ENCODE measurements around the gene MEIG1.
"Not testable (repeated sequence)": the region's sequence is repeated elsewhere in the genome, so short reads cannot be mapped to it uniquely, and the experiment has no call there.

Gene MEIG1

GRCh38 chr10:14959221-14960057 lies at the start of gene MEIG1:
MEIG1 (plus strand) TSS chr10:14959388; CDS start chr10:14966469, 7,081 bp downstream.
- DNase-seq, result peak; percentile 74

- no peak for DNase-seq
Measured at GRCh38 chr10:14910953-14911352, 48.2 kb upstream of the MEIG1 start.

- DNase-seq, result no peak
Measured at GRCh38 chr10:14911801-14912200, 47.4 kb upstream of the MEIG1 start.

- no peak for DNase-seq
Measured at GRCh38 chr10:14916600-14916999, 42.6 kb upstream of the MEIG1 start.

- DNase-seq, result no peak
Measured at GRCh38 chr10:14917827-14918226, 41.4 kb upstream of the MEIG1 start.

- DNase-seq, result no peak
Measured at GRCh38 chr10:14918964-14919363, 40.2 kb upstream of the MEIG1 start.

GRCh38 chr10:14924013-14924412 lies 35.2 kb upstream of the MEIG1 start:
- DNase-seq, result no peak

GRCh38 chr10:14925268-14925667 lies 33.9 kb upstream of the MEIG1 start:
- DNase-seq, result no peak

- no peak for DNase-seq
Measured at GRCh38 chr10:14926061-14926470, 33.1 kb upstream of the MEIG1 start.

GRCh38 chr10:14926722-14927416 lies 32.3 kb upstream of the MEIG1 start:
- DNase-seq, result no peak

- no peak for DNase-seq
Measured at GRCh38 chr10:14930610-14931009, 28.6 kb upstream of the MEIG1 start.

- DNase-seq, result no peak
Measured at GRCh38 chr10:14936584-14936983, 22.6 kb upstream of the MEIG1 start.

- DNase-seq, result not testable (repeated sequence)
Measured at GRCh38 chr10:14938971-14939370, 20.2 kb upstream of the MEIG1 start.

GRCh38 chr10:14942147-14942949 lies 16.8 kb upstream of the MEIG1 start:
- not testable (repeated sequence) for DNase-seq

GRCh38 chr10:14942950-14943338 lies 16.2 kb upstream of the MEIG1 start:
- not testable (repeated sequence) for DNase-seq

GRCh38 chr10:14945108-14945507 lies 14.1 kb upstream of the MEIG1 start:
- no peak for DNase-seq

- no peak for DNase-seq
Measured at GRCh38 chr10:14947268-14947667, 11.9 kb upstream of the MEIG1 start.

GRCh38 chr10:14949291-14949690 lies 9.9 kb upstream of the MEIG1 start:
- no peak for DNase-seq

GRCh38 chr10:14952851-14953423 lies 6.3 kb upstream of the MEIG1 start:
- no peak for DNase-seq

- no peak for DNase-seq
Measured at GRCh38 chr10:14953424-14954000, 5.7 kb upstream of the MEIG1 start.

- peak; percentile 78 for DNase-seq
Measured at GRCh38 chr10:14954001-14954770, 5.0 kb upstream of the MEIG1 start, which contains the start of gene DCLRE1C. DCLRE1C (minus strand) TSS chr10:14954096; CDS start chr10:14954010, 86 bp downstream.

GRCh38 chr10:14954934-14955333 lies 4.3 kb upstream of the MEIG1 start:
- DNase-seq, result no peak

All from COR-L47 (cell line).